ENCODE results near the gene RXFP1. TPM values are rescaled to one million over a fixed set of nuclear protein-coding genes. Genes with fewer than 3 reads are reported as not detected.

The RXFP1 gene
- total RNA-seq, 1 experiment from 2014 or later = not detected

DNA sequence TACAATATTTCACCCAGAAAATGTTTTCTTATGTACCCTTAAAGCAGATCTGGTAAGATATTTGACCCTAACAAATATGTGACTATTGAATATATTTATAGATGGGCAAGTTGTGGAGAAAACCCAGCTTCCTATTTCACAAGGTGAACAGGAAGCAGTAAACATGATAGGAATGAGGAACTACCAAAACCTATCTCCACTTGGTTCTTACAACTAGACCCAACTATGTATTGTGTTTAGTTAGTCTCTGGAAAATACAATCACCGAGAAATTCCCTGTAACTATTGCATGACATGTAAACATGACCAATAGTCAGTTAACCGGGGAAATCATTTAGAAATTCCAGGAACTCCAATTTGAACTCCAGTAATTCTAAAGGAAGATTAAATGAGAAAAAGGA, 8.4 kb upstream of the RXFP1 start:
- ATAC-seq = no peak
- no peak overlapping the region for H3K4me3 ChIP-seq (ENCODE audit: low read depth in 2 of 2, low read length in 2 of 2)
- DNase-seq (ENCODE audit: low read depth, low spot score) = no peak
- BruUV-seq (replicated peaks) = no TSS peak
- H3K4me1 ChIP-seq (ENCODE audit: control insufficient read depth, insufficient read depth, low read length) = no peaks in the 10 kb centered on the region
- TF ChIP-seq CTCF (IDR thresholded peaks at IDR 0.05) (no peak), TCF7L2 (IDR thresholded peaks at IDR 0.05; ENCODE audit: low read depth, low read length) (no peak), POLR2AphosphoS5 (IDR thresholded peaks at IDR 0.05; ENCODE audit: low read depth, low read length) (no peak)
- H3K27ac ChIP-seq (ENCODE audit: low read length) = no peak overlapping the region
- no peaks in the 10 kb centered on the region for H3K36me3 ChIP-seq (ENCODE audit: control insufficient read depth, insufficient read depth, low read length)
- no peaks in the 10 kb centered on the region for H3K27me3 ChIP-seq (ENCODE audit: control insufficient read depth, insufficient read depth, low read length)
- H3K9me3 ChIP-seq (ENCODE audit: control insufficient read depth, insufficient read depth, low read depth, low read length) = no peaks in the 10 kb centered on the region
- in situ Hi-C loops (cut with HindIII; ENCODE audit: low pct_unique_long_range_greater_than_20kb, low sequenced_read_pairs) (no loop called here), intact Hi-C loops (cut with micrococcal nuclease; ENCODE audit: unreplicated experiment) (no loop called here)
- ChIA-PET CTCF (no interaction called here), POLR2A (no interaction called here)

DNA sequence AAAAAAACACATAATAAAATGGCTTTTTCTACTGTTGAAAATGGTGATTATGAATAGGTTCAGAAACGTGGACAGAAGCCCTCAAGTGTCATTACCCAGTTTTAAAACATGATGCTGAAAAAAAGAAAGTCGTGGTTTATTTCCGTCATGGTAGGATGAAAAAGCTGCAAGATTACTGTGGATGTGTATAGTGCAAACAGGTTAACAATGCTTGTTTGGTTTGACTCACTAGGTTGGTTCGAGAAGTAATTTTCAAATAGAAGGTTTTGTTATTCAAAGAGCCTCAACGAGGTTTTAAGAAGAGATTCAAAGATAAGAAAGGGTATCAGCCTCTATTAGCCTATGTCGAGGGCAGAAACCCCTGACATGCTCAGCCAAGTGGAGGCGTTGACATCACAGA, 2.5 kb upstream of the RXFP1 start:
- POLR2A ChIA-PET = no interaction called here
- intact Hi-C loops (cut with micrococcal nuclease; ENCODE audit: unreplicated experiment) = no loop called here
- Histone ChIP-seq H3K27ac (ENCODE audit: low read length) (no peak overlapping the region), H3K27me3 (ENCODE audit: control insufficient read depth, insufficient read depth, low read length) (no peaks in the 10 kb centered on the region), H3K4me3 (ENCODE audit: low read depth in 2 of 2, low read length in 2 of 2) (no peak overlapping the region), H3K4me1 (ENCODE audit: control insufficient read depth, insufficient read depth, low read length) (no peaks in the 10 kb centered on the region), H3K9me3 (ENCODE audit: control insufficient read depth, insufficient read depth, low read depth, low read length) (no peaks in the 10 kb centered on the region), H3K36me3 (ENCODE audit: control insufficient read depth, insufficient read depth, low read length) (no peaks in the 10 kb centered on the region)
- no TSS peak for BruUV-seq (replicated peaks)
- TF ChIP-seq, protein P1, sequence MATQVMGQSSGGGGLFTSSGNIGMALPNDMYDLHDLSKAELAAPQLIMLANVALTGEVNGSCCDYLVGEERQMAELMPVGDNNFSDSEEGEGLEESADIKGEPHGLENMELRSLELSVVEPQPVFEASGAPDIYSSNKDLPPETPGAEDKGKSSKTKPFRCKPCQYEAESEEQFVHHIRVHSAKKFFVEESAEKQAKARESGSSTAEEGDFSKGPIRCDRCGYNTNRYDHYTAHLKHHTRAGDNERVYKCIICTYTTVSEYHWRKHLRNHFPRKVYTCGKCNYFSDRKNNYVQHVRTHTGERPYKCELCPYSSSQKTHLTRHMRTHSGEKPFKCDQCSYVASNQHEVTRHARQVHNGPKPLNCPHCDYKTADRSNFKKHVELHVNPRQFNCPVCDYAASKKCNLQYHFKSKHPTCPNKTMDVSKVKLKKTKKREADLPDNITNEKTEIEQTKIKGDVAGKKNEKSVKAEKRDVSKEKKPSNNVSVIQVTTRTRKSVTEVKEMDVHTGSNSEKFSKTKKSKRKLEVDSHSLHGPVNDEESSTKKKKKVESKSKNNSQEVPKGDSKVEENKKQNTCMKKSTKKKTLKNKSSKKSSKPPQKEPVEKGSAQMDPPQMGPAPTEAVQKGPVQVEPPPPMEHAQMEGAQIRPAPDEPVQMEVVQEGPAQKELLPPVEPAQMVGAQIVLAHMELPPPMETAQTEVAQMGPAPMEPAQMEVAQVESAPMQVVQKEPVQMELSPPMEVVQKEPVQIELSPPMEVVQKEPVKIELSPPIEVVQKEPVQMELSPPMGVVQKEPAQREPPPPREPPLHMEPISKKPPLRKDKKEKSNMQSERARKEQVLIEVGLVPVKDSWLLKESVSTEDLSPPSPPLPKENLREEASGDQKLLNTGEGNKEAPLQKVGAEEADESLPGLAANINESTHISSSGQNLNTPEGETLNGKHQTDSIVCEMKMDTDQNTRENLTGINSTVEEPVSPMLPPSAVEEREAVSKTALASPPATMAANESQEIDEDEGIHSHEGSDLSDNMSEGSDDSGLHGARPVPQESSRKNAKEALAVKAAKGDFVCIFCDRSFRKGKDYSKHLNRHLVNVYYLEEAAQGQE (IDR thresholded peaks at IDR 0.05; ENCODE audit: insufficient read depth in 1 of 2, low read depth in 2 of 2, low read length in 1 of 2) = no peak
- TF ChIP-seq POLR2AphosphoS5 (IDR thresholded peaks at IDR 0.05; ENCODE audit: low read depth, low read length) (no peak), CTCF (IDR thresholded peaks at IDR 0.05) (no peak), SIN3A (IDR thresholded peaks at IDR 0.05; ENCODE audit: borderline replicate concordance, insufficient read depth, low read depth, low read length) (no peak), TCF7L2 (IDR thresholded peaks at IDR 0.05; ENCODE audit: low read depth, low read length) (no peak)
- CTCF ChIA-PET = no interaction called here
- DNase-seq (ENCODE audit: low read depth, low spot score) (no peak), ATAC-seq (no peak)
- in situ Hi-C loops (cut with HindIII; ENCODE audit: low pct_unique_long_range_greater_than_20kb, low sequenced_read_pairs) = no loop called here
